GM19351 (cell line): ENCODE data around the gene TEX264.
"Not testable (repeated sequence)": the region's sequence is repeated elsewhere in the genome, so short reads cannot be mapped to it uniquely, and the experiment has no call there.

Experiments used
- ATAC-seq: cut with Tn5 transposase; IDR thresholded peaks from one replicate; pipeline ENCODE4 v1.9.1; 2021; ENCODE audit warnings: mild to moderate bottlenecking, moderate library complexity; ENCODE audit not compliant: unreplicated experiment

The TEX264 gene

GRCh38 chr3:51712963-51713362 is 41.9 kb downstream of the TEX264 start:
- no peak for ATAC-seq

- no peak for ATAC-seq
These were observed 44.4 kb downstream of the TEX264 start for GRCh38 chr3:51715231-51715976.

GRCh38 chr3:51715977-51716294 is 44.9 kb downstream of the TEX264 start:
- ATAC-seq: no peak

- ATAC-seq: no peak
These were observed 45.8 kb downstream of the TEX264 start for GRCh38 chr3:51716805-51717204.

GRCh38 chr3:51717446-51717845 is 46.4 kb downstream of the TEX264 start:
- no peak for ATAC-seq

- ATAC-seq: no peak
These were observed 46.9 kb downstream of the TEX264 start for GRCh38 chr3:51717947-51718346.

- ATAC-seq: no peak
These were observed 47.7 kb downstream of the TEX264 start for GRCh38 chr3:51718547-51719409.

GRCh38 chr3:51719410-51720025 is 48.5 kb downstream of the TEX264 start:
- ATAC-seq: no peak

- ATAC-seq: no peak
These were observed 49.4 kb downstream of the TEX264 start for GRCh38 chr3:51720292-51721061.

- ATAC-seq: no peak
These were observed 50.2 kb downstream of the TEX264 start for GRCh38 chr3:51721062-51721745.

- no peak for ATAC-seq
These were observed 51.3 kb downstream of the TEX264 start for GRCh38 chr3:51722362-51722761.

- no peak for ATAC-seq
These were observed 56.4 kb downstream of the TEX264 start for GRCh38 chr3:51727500-51727899.

- ATAC-seq: no peak
These were observed 58.1 kb downstream of the TEX264 start for GRCh38 chr3:51729042-51729633.

GRCh38 chr3:51733859-51734571 is 63.0 kb downstream of the TEX264 start:
- ATAC-seq: no peak

- ATAC-seq: no peak
These were observed 63.5 kb downstream of the TEX264 start for GRCh38 chr3:51734572-51734907.

- ATAC-seq: no peak
These were observed 64.0 kb downstream of the TEX264 start for GRCh38 chr3:51735039-51735438.

- no peak for ATAC-seq
These were observed 64.9 kb downstream of the TEX264 start for GRCh38 chr3:51735950-51736349.

GRCh38 chr3:51739110-51739509 is 68.1 kb downstream of the TEX264 start:
- no peak for ATAC-seq

- not testable (repeated sequence) for ATAC-seq
These were observed 71.3 kb downstream of the TEX264 start for GRCh38 chr3:51742320-51742719.

- ATAC-seq: not testable (repeated sequence)
These were observed 71.9 kb downstream of the TEX264 start for GRCh38 chr3:51742978-51743377.
